Sigmoid colon (tissue), 7 donors: ENCODE results near the gene C4B. TPM values are rescaled to one million over a fixed set of nuclear protein-coding genes. Genes with fewer than 3 reads are reported as not detected.
A peak's percentile ranks its signal among the peaks of the same experiment; 100 is the strongest.
"Not testable (repeated sequence)": the region's sequence is repeated elsewhere in the genome, so short reads cannot be mapped to it uniquely, and the experiment has no call there.

ENCODE experiments used
- DNase-seq: peaks from one replicate; pipeline ENCODE4 v3.0.0-alpha.2; 2019
- H3K27ac ChIP-seq, 4 donors: fragments of 200-600 bp; sonication (generic); one replicate each; pipeline ENCODE4 v1.5.1; 2016 to 2019; ENCODE audit warnings: mild to moderate bottlenecking in 1 of 4
- H3K27me3 ChIP-seq, 3 donors: fragments of 200-600 bp; sonication (generic); one replicate each; pipeline ENCODE4 v1.5.1; 2019; ENCODE audit warnings: mild to moderate bottlenecking in 1 of 3
- H3K36me3 ChIP-seq, 4 donors: fragments of 200-600 bp; sonication (generic); one replicate each; pipeline ENCODE4 v1.5.1; 2016 to 2019
- H3K4me1 ChIP-seq, 4 donors: fragments of 200-600 bp; sonication (generic); one replicate each; pipeline ENCODE4 v1.5.1; 2017 to 2019
- H3K4me3 ChIP-seq, 4 donors: fragments of 200-600 bp; sonication (generic); one replicate each; pipeline ENCODE4 v1.5.1; 2017 to 2019; ENCODE audit warnings: mild to moderate bottlenecking in 2 of 4, moderate library complexity in 1 of 4
- H3K9me3 ChIP-seq, 4 donors: fragments of 200-600 bp in 3 of 4; sonication (generic) in 3 of 4; one replicate each; pipeline versions ENCODE4 v1.5.1 to v1.6.1; 2013 to 2019
- CTCF ChIP-seq, 4 experiments: fragments of 450-650 bp in 3 of 4; fragments of 200-600 bp in 1 of 4; IDR thresholded peaks; one replicate each; pipeline ENCODE4 v1.5.1; 2016 to 2019; ENCODE audit warnings: antibody characterized with exemption in 4 of 4, mild to moderate bottlenecking in 3 of 4, moderate library complexity in 2 of 4
- EP300 ChIP-seq, 4 donors: sonication (generic); formaldehyde crosslinking; IDR thresholded peaks; one replicate each; pipeline ENCODE4 v1.6.1; 2017; ENCODE audit warnings: antibody characterized with exemption in 4 of 4
- POLR2A ChIP-seq, 2 donors: fragments of 450-650 bp; IDR thresholded peaks; one replicate each; pipeline ENCODE4 v1.6.1; 2016; ENCODE audit warnings: antibody characterized with exemption in 2 of 2, mild to moderate bottlenecking in 2 of 2, moderate library complexity in 2 of 2
- POLR2AphosphoS5 ChIP-seq, 4 donors: sonication (generic); formaldehyde crosslinking; IDR thresholded peaks; one replicate each; pipeline ENCODE4 v1.6.1; 2017; ENCODE audit warnings: antibody characterized with exemption in 4 of 4
- WGBS, 2 donors: extraction: QIAGEN DNeasy Blood & Tissue Kit; methylation state at CpG; one replicate each; pipeline ENCODE4 v1.1.7; 2013; 5-methylcytosine and 5-hydroxymethylcytosine counted together
- intact Hi-C: fragments of 100-400 bp; cut with DNase I; formaldehyde crosslinking; loops from one replicate; pipeline ENCODE4 v1.15.1; 2023
- polyA plus RNA-seq, 3 donors: library from polyadenylated mRNA; stranded (reverse); fragments of 200-250 nt; gene quantifications; one replicate each; pipeline ENCODE4 v1.2.3, GENCODE V29; 2013
- total RNA-seq, 4 donors: library from RNA; depleted of rRNA; stranded (reverse); fragments of >200 nt; gene quantifications; one replicate each; pipeline ENCODE4 v1.1.0, GENCODE V29; 2016
- donor health status: healthy with polysubstance abuse.
- donor health status: Bipolar disorder and iron deficiency.
- donor health status: healthy.

Gene C4B
- total and polyA plus RNA-seq, 7 donors: 3.2 to 291 (median 74.2) TPM

DNA sequence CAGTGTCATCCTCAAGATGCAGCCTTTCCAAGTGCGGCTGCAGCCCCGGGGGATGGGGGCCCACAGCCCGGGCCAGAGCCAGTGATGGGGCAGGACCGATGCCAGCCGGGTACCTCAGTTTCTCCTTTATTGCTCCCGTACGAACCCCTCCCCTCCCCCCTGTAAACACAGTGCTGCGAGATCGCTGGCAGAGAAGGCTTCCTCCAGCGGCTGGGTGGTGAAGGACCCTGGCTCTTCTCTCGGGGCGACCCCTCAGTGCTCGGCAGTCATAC, 26.4 kb downstream of the C4B start:
- 70 to 73% methylated on average over 7 of the region's 13 CpGs for WGBS, 2 donors
- H3K4me3 ChIP-seq, H3K27ac ChIP-seq, H3K36me3 ChIP-seq, H3K27me3 ChIP-seq, H3K9me3 ChIP-seq, H3K4me1 ChIP-seq, DNase-seq: not testable (repeated sequence)
- intact Hi-C loops: loop anchor here (10.0 kb wide), 2 partner anchors 74 to 114 kb away; partner anchors contain the start of genes PPT2 and PRRT1

DNA sequence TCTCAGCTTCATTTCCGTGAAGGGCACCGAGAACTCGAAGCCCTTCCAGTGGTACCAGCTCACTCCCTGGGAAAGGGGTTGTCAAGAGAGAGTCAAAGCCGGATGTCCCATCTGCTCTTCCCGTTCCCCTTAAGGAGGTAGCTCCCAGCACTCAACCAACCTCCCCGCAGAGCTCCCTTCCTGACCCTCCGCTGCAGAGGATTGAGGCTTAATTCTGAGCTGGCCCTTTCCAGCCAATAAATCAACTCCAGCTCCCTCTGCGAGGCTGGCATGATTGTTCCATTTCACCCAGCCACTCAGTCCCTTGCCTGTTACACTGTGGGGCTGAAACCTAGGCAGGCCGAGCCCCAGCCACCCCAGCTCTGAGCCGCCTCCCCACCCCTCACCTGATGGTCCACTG, 26.8 kb downstream of the C4B start:
- not testable (repeated sequence) for H3K4me1 ChIP-seq, H3K9me3 ChIP-seq, DNase-seq, H3K4me3 ChIP-seq, H3K27ac ChIP-seq, H3K27me3 ChIP-seq, H3K36me3 ChIP-seq
- WGBS, 2 donors: 58 to 80% methylated on average over 5 to 6 of the region's 10 CpGs
- intact Hi-C loops: loop anchor here (10.0 kb wide), 2 partner anchors 73 to 113 kb away; partner anchors contain the start of genes PPT2 and PRRT1

DNA sequence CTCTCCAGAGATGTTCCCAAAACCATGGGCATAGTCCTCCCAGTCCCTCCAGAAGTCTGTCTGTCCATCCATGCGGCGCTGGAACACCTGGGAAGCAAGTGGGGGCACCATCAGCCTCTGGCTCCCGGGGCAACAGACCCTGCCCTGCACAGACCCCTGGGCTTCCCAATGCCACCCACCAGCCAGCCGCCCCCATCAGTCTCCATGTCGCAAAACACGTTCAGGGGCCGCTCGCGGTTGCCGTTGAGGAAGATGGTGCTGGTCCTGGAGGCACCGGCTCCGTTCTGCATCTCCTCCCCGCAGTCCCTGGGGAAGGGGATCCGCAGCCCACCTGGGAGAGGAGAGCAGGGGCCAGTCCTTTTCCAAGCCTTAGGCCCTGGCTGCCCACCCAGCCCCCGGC, 27.7 kb downstream of the C4B start:
- H3K27ac ChIP-seq, DNase-seq, H3K36me3 ChIP-seq, H3K4me3 ChIP-seq, H3K9me3 ChIP-seq, H3K27me3 ChIP-seq: not testable (repeated sequence)
- intact Hi-C loops: loop anchor here (10.0 kb wide), 2 partner anchors 73 to 113 kb away; partner anchors contain the start of genes PPT2 and PRRT1
- 93 to 94% methylated on average over 14 of the region's 15 CpGs for WGBS, 2 donors
- H3K4me1 ChIP-seq: peaks cover 0 to 14% (median 13%) of the 10 kb centered on the region in 4 donors

DNA sequence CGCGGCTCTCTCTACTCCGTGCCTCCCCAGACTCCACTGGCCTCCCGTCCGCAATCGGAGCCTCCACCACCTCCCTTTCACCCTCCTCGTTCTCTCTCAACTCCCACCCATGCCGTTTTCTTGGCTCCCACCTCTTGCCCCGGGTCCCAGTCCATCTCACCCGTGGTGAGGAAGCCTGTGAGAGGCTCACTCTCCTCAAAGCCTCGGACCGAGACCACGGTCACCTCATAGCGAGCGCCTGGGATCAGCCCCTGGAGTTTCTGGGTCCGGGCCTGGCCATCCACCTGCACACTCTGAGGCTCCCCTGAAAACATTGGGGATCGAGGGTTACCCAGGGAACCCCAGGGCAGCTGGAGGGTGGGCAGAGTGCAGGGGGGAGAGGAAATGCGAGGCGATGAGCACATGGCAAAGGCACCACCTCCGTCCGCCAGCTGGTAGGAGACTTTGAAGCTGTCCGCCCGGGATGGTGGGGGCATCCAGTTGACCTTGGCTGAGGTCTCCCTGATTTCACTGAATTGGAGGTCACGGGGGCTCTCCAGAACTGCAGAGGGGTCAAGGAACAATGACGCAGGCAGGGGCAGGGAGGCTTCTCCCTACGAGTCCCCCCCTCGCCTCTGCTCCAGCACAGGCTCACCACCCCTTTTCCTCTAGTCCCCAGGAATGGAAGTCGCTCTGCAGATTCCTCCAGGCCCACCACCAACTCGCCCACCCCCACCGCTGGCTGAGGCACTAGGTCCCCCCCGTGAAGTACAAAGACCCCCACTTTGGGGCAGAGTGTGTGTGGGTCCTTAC, 29.2 kb downstream of the C4B start:
- H3K27ac ChIP-seq, H3K27me3 ChIP-seq, H3K4me3 ChIP-seq, H3K36me3 ChIP-seq, H3K9me3 ChIP-seq, DNase-seq: not testable (repeated sequence)
- intact Hi-C loops: loop anchor here (10.0 kb wide), 2 partner anchors 71 to 111 kb away; partner anchors contain the start of genes PPT2 and PRRT1
- H3K4me1 ChIP-seq: peaks cover 0 to 28% (median 27%) of the 10 kb centered on the region in 4 donors
- 87 to 93% methylated on average over 17 to 20 of the region's 31 CpGs for WGBS, 2 donors

- H3K27me3 ChIP-seq, H3K4me3 ChIP-seq, DNase-seq, H3K36me3 ChIP-seq, H3K27ac ChIP-seq, H3K9me3 ChIP-seq: not testable (repeated sequence)
- intact Hi-C loops: loop anchor here (10.0 kb wide), 2 partner anchors 70 to 110 kb away; partner anchors contain the start of genes PPT2 and PRRT1
- peaks cover 0 to 29% (median 27%) of the 10 kb centered on the region in 4 donors for H3K4me1 ChIP-seq
- WGBS, 2 donors: 91 to 94% methylated on average over 12 to 13 of the region's 18 CpGs
Measured at GRCh38 chr6:32044916-32045315, 30.3 kb downstream of the C4B start.

- Histone ChIP-seq H3K4me3 (no peak overlapping the region), H3K9me3 (no peaks in the 10 kb centered on the region), H3K36me3 (no peaks in the 10 kb centered on the region), H3K27me3 (no peaks in the 10 kb centered on the region), H3K4me1 (peaks cover 0 to 29% (median 27%) of the 10 kb centered on the region in 4 donors), H3K27ac (peak overlapping the region; percentile 54 to 83 (median 70))
- DNase-seq: no peak
- TF ChIP-seq POLR2A (IDR thresholded peaks at IDR 0.05) (no peak), POLR2AphosphoS5 (IDR thresholded peaks at IDR 0.05) (no peak), CTCF (IDR thresholded peaks at IDR 0.05) (no peak), EP300 (IDR thresholded peaks at IDR 0.05) (no peak)
- 87% methylated on average over 22 of the region's 22 CpGs for WGBS, 2 donors
- intact Hi-C loops: loop anchor here (10.0 kb wide), 2 partner anchors 69 to 109 kb away; partner anchors contain the start of genes PPT2 and PRRT1
Measured at GRCh38 chr6:32045811-32046449, 31.3 kb downstream of the C4B start.

- WGBS, 2 donors: 33 to 59% methylated on average over 14 of the region's 14 CpGs
- H3K4me3 ChIP-seq: no peak overlapping the region
- no peaks in the 10 kb centered on the region for H3K27me3 ChIP-seq
- H3K9me3 ChIP-seq: no peaks in the 10 kb centered on the region
- peak overlapping the region; percentile 54 to 83 (median 70) for H3K27ac ChIP-seq
- TF ChIP-seq CTCF (IDR thresholded peaks at IDR 0.05) (no peak), EP300 (IDR thresholded peaks at IDR 0.05) (no peak), POLR2A (IDR thresholded peaks at IDR 0.05) (no peak), POLR2AphosphoS5 (IDR thresholded peaks at IDR 0.05) (no peak)
- H3K36me3 ChIP-seq: no peaks in the 10 kb centered on the region
- intact Hi-C loops: loop anchor here (10.0 kb wide), 2 partner anchors 68 to 108 kb away; partner anchors contain the start of genes PPT2 and PRRT1
- H3K4me1 ChIP-seq: peaks cover 0 to 29% (median 27%) of the 10 kb centered on the region in 4 donors
- peak; percentile 84 for DNase-seq
Measured at GRCh38 chr6:32046450-32047083, 32.0 kb downstream of the C4B start.
